ENCODE data around the gene SMG5.
A peak's percentile ranks its signal among the peaks of the same experiment; 100 is the strongest.
"Not testable (repeated sequence)": the region's sequence is repeated elsewhere in the genome, so short reads cannot be mapped to it uniquely, and the experiment has no call there.

Gene SMG5, protein sequence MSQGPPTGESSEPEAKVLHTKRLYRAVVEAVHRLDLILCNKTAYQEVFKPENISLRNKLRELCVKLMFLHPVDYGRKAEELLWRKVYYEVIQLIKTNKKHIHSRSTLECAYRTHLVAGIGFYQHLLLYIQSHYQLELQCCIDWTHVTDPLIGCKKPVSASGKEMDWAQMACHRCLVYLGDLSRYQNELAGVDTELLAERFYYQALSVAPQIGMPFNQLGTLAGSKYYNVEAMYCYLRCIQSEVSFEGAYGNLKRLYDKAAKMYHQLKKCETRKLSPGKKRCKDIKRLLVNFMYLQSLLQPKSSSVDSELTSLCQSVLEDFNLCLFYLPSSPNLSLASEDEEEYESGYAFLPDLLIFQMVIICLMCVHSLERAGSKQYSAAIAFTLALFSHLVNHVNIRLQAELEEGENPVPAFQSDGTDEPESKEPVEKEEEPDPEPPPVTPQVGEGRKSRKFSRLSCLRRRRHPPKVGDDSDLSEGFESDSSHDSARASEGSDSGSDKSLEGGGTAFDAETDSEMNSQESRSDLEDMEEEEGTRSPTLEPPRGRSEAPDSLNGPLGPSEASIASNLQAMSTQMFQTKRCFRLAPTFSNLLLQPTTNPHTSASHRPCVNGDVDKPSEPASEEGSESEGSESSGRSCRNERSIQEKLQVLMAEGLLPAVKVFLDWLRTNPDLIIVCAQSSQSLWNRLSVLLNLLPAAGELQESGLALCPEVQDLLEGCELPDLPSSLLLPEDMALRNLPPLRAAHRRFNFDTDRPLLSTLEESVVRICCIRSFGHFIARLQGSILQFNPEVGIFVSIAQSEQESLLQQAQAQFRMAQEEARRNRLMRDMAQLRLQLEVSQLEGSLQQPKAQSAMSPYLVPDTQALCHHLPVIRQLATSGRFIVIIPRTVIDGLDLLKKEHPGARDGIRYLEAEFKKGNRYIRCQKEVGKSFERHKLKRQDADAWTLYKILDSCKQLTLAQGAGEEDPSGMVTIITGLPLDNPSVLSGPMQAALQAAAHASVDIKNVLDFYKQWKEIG

DNA sequence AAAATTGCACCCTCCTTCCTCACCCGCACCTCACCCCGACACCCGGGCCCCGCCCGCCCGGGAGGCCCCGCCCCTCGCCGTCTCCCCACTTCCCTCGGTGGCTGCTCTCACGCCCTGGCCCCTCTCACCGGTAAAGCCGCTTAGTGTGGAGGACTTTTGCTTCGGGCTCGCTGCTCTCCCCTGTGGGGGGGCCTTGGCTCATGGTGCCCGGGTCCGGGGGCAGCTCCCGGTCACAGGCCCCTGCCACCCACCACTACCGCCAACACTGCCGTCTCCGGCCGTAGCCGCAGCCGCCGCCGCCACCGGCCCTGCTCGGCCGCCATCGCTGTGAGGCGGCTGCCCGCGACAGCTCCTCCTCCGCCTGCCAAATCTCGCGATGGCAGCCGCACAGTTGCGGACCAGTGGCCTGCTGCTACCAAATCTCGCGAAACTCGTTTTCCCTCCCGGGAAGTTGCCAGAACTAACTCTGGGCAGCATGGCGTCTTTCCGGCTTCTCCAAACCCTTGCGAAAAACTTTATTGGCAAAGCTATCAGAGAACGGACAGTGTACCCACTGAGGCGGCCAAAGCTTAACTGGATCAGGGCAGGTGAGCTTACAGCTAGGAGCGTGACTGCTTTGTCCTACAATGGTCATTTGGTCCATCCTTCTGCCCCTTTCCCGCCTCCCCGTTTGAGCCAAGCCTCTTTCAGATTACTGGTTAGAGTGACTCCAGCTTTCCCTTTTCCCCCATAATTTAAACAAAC lies at the start of gene SMG5:
TSS of gene SMG5 (minus strand) at position 347 of the 744 bp plus-strand sequence. CDS start at position 202, 145 bp downstream.
- Histone ChIP-seq H3K4me3 (ENCODE audit: low read depth, low read length) (peak within 1 kb of the TSS; percentile 81), H3K27ac (peak within 1 kb of the TSS; percentile 98), H3K9me3 (ENCODE audit: severe bottlenecking) (no peaks in the 10 kb centered on the region), H3K27me3 (ENCODE audit: insufficient read depth, low read depth, severe bottlenecking) (no peaks in the 10 kb centered on the region), H3K36me3 (peaks cover 47% of the 10 kb centered on the region)
- peak; percentile 100 for DNase-seq
- TF ChIP-seq, protein P1, sequence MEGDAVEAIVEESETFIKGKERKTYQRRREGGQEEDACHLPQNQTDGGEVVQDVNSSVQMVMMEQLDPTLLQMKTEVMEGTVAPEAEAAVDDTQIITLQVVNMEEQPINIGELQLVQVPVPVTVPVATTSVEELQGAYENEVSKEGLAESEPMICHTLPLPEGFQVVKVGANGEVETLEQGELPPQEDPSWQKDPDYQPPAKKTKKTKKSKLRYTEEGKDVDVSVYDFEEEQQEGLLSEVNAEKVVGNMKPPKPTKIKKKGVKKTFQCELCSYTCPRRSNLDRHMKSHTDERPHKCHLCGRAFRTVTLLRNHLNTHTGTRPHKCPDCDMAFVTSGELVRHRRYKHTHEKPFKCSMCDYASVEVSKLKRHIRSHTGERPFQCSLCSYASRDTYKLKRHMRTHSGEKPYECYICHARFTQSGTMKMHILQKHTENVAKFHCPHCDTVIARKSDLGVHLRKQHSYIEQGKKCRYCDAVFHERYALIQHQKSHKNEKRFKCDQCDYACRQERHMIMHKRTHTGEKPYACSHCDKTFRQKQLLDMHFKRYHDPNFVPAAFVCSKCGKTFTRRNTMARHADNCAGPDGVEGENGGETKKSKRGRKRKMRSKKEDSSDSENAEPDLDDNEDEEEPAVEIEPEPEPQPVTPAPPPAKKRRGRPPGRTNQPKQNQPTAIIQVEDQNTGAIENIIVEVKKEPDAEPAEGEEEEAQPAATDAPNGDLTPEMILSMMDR (IDR thresholded peaks at IDR 0.05; ENCODE audit: low read depth, low read length) = no peak

DNA sequence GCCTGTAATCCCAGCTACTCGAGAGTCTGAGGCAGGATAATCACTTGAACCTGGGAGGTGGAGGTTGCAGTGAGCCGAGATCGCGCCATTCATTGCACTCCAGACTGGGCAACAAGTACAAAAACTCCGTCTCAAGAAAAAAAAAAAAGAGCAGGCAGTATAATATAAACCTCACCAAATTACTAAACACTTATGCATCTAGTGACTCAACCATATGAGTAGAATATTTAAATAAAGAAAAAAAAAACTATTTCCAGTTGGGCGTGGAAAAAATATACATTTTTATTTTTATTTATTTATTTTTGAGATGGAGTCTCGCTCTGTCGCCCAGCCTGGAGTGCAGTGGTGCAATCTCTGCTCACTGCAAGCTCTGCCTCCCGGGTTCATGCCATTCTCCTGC lies 40.6 kb upstream of the SMG5 start:
- not testable (repeated sequence) for H3K9me3 ChIP-seq (ENCODE audit: severe bottlenecking); H3K27ac ChIP-seq; H3K4me3 ChIP-seq (ENCODE audit: low read depth, low read length); DNase-seq; H3K27me3 ChIP-seq (ENCODE audit: insufficient read depth, low read depth, severe bottlenecking)
- peaks cover 90% of the 10 kb centered on the region for H3K36me3 ChIP-seq

DNA sequence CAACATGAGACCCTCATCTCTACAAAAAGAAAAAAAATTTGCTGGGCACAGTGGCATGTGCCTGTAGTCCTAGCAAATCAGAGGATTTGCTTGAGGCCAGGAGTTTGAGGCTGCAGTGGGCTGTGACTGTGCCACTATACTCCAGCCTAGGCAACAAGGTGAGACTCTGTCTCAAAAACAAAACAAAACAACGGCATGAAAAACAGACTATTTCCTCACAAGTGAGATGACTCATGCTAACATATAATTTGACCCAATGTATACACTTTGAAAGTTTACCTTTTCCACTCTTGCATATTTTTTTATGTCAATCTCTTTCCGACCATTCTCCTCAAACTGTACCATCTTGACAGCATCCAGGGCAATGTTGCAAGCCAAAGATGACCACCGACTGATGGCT lies 37.9 kb upstream of the SMG5 start:
- Histone ChIP-seq H3K27ac (no peak overlapping the region), H3K36me3 (peaks cover 99% of the 10 kb centered on the region), H3K27me3 (ENCODE audit: insufficient read depth, low read depth, severe bottlenecking) (no peaks in the 10 kb centered on the region), H3K4me3 (ENCODE audit: low read depth, low read length) (no peak overlapping the region), H3K9me3 (ENCODE audit: severe bottlenecking) (no peaks in the 10 kb centered on the region)
- TF ChIP-seq, protein P1 (IDR thresholded peaks at IDR 0.05; ENCODE audit: low read depth, low read length) = no peak
- DNase-seq = no peak

DNA sequence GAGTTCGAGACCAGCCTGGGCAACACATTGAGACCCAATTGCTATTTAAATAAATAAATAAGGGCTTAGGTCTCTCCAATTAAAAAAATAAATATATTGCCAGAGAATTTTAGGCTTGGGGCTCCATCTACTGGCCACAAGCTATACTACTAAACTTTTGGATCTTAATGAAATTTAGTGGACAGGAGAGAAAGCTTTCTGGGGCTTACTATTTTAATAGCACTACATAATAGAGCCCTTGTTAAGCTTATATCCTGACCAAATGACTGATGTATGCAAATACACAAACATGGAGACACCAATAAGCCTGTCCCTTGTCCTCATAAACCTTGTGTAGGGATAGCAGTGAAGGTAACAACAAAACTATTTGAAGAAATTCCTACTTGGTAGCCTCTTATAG lies 37.0 kb upstream of the SMG5 start:
- TF ChIP-seq, protein P1 (IDR thresholded peaks at IDR 0.05; ENCODE audit: low read depth, low read length) = no peak
- DNase-seq = no peak
- peaks cover 99% of the 10 kb centered on the region for H3K36me3 ChIP-seq
- no peaks in the 10 kb centered on the region for H3K27me3 ChIP-seq (ENCODE audit: insufficient read depth, low read depth, severe bottlenecking)
- H3K9me3 ChIP-seq (ENCODE audit: severe bottlenecking) = no peaks in the 10 kb centered on the region
- H3K27ac ChIP-seq = no peak overlapping the region
- no peak overlapping the region for H3K4me3 ChIP-seq (ENCODE audit: low read depth, low read length)

DNA sequence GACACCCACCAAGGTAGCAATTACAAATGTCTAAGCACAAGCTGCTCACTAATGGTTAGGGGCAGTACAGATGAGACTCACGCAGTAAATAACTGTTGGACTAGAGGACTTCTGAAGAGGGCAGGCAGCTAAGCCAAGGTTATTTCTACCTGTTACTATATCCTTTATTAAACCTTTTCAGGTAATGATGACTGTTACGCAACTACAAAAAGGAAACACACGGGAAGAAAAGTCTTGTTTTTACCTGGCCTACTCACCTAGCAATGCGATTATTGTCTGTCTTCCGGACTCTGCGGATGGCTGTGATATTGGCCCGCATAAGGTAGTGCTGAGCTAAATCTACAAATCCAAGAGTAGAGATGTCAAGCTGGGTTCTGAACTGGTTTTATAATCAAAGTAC lies 34.3 kb upstream of the SMG5 start:
- Histone ChIP-seq H3K4me3 (ENCODE audit: low read depth, low read length) (no peak overlapping the region), H3K27ac (no peak overlapping the region), H3K9me3 (ENCODE audit: severe bottlenecking) (no peaks in the 10 kb centered on the region), H3K27me3 (ENCODE audit: insufficient read depth, low read depth, severe bottlenecking) (no peaks in the 10 kb centered on the region), H3K36me3 (peaks cover 99% of the 10 kb centered on the region)
- TF ChIP-seq, protein P1 (IDR thresholded peaks at IDR 0.05; ENCODE audit: low read depth, low read length) = no peak
- no peak for DNase-seq
